OCI-LY1 (cell line): Measurements from ENCODE around the gene ELMOD1.

Experiments
- CTCF ChIP-seq: fragments of 200-600 bp; sonication (generic), shearing (Covaris generic); IDR thresholded peaks from 2 replicates; pipeline ENCODE4 v1.5.1; 2017; ENCODE audit warnings: mild to moderate bottlenecking, antibody characterized with exemption, low read length, moderate library complexity, mixed read lengths
- EZH2 ChIP-seq: fragments of 200-600 bp; sonication (generic), shearing (Covaris generic); IDR thresholded peaks from 2 replicates; pipeline ENCODE4 v1.8.0; 2017; ENCODE audit warnings: borderline replicate concordance, mixed run types, mild to moderate bottlenecking, antibody characterized with exemption, low read length, moderate library complexity, mixed read lengths

- TF ChIP-seq EZH2 (no peak), CTCF (no peak)
These were observed 3.0 kb downstream of the ELMOD1 start for GRCh38 chr11:107593951-107594350.
